Activated CD8-positive, alpha-beta memory T cell treated with anti-CD3 and anti-CD28 coated beads, Interleukin-2, amount 50 U/mL, for 1 hour (primary cell): ENCODE results near the gene TP53I13.

Experiments
- DNase-seq: peaks from one replicate; pipeline ENCODE4 v3.0.0-alpha.2; 2020; ENCODE audit errors: extremely low read depth

The TP53I13 gene

DNA sequence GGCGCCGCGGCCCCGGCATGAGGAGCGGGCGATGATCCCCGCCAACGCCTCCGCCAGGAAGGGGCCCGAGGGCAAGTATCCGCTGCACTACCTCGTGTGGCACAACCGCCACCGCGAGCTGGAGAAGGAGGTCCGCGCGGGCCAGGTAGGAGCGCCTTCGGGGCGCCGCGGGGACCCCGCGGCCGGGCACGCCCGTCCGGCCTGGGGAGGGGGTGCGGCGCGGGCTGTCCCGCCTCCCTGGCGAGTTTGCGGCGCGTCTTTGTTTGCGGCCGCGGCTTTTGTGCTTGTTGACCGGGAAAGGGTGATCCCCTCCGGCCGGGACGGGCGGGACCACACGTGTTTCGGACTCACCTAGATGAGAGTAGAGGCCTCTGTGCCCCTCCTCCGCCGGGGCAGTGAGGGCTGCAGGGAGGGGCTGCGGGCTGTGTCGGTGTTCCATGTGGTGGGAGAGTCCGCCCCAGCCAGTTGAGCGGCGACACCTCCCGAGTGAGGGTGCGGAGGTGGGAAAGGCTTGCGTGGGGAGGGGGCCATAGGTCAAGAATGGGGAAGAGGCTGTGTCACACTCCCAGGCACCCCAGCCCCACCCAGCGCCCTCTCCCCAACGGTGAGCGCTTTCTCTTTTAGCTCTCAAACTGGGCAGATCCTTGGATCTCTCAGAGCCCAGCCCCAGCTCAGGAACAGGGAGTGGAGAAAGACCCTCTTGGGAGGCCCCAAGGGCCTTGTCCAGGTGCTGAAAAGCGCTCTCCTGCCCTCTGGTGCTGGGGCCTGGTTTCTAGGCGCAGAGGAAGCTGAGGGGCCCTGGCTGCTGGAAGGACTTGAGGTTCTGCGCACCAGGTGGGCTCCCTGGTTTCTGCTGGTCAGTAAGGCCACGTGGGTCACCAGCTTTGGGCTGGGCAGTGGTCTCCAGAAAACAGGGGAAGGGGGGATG lies 25.4 kb downstream of the TP53I13 start:
- DNase-seq: no peak

DNA sequence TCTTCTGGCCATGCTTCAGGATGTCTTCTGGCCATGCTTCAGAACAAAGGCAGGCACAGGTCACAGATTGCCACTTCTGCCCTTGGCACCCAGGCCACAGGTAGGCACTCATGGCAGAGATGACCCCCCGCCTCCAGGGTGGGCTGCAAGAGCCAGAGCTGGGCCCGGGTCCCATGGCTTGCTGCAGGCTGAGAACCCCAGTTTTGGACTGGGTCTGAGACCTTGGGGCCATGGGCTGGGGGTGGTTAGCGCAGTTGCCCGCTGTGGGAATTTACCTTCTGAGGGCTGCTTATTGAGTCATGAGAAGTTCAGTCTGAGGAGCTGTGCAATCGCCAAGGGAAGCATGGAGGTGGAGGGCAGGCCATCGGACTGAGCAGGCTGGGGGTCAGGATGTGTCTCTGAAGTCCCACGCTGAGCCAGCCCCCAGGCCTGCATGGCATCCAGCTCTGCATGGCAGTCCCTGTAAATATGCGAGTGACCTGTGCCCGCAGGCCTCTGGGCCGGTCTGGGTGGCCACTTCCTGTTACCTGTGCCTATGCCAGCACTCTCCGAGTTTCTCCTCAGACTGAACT lies 26.1 kb downstream of the TP53I13 start:
- DNase-seq: no peak

DNA sequence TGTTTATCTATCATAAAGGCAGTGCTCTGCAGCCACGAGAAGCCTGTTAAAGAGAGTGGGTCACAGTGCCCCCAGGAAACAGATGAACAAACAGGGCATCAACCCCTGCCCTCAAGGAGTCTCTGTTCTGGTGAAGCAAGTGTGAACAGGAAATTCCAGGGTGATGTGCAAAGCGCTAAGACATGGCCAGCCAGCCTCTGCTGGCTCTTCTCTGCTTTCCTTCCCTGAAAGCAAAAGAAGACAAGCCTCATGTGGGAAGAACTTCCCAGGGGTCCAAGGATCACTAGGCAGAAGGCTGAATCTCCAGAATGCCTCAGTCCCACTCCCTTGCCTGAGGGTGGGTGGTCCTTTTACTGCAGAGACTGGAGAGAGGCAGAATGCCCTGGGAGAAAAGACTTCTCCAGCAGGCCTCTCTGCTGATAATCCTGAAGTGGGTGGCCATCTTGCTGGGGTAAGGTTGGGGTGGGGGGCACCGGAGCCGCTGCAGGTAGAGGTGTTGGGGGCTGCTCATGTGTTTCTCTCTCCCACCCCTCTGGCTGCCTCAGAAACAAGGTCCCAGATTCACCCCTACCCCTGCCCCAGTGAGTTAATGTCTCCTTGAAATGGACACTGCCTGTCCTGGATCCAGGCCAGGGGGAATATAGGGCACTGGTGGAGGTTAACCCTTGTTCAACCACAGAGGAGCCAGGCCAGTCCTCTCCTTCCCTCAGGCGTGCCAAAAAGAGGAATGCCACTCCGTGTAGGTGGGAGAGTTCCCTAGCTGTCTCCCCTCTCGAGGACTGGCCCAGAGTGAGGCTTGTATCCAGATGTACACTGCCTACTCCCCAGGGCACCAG lies 26.8 kb downstream of the TP53I13 start:
- no peak for DNase-seq

DNA sequence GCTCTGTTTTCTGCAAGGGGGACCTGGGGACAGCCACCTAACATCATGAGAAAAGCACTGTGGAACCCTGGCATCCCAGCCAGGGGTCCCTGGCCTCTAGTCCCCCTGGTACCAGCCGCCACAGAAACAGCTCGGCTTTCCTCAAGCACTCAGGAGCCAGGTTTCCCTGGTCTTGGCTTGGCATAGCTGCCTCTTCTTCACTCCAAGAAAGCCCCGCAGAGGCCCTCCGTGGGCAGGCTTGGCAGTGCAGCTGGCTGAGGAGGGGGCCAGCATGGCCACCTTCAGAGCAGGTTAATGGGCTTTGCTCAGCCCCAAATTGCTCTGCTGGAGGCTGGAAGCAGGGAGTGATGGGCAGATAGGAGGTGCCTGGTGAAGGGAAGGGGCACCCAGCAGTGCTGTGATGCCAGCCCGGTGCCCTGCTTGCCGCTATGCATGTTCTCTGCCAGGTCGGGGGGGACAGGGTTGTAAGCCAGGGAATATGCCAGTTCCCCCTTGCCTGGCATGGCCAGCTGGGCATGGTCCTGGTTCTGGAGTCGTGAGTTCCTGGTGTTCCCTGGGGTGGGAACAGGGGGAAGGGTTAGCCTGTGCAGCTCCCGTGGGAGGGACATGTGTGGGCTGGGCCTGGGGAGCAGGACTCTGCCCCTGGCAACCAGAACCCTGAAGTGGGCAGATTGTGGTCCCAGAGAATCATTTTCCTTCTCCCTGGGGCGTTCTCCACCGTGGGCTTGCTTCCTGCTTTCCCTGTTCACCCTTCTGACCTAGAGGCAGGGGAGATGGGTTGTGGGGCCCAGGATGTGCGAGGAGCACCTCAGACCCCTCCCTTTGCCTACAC lies 27.7 kb downstream of the TP53I13 start:
- no peak for DNase-seq

DNA sequence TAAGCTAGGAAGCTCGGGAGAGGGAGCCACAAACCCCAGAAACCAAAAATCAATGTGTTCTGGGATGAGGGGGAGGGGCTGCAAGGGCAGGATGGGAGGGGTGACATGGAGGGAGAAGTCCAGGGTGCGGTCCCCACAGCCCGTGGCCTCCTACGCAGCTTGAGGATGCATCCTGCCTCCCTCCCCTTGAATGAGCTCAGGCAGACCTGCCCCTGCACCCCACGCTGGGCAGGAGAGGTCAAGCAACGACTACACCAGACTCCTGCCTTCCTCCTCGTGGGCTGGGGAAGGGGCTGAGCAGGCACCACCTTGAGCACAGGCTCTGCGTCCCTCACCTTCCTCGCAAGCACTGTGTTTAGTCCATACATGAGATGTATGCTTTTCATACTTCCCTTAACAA lies 28.3 kb downstream of the TP53I13 start:
- no peak for DNase-seq

DNA sequence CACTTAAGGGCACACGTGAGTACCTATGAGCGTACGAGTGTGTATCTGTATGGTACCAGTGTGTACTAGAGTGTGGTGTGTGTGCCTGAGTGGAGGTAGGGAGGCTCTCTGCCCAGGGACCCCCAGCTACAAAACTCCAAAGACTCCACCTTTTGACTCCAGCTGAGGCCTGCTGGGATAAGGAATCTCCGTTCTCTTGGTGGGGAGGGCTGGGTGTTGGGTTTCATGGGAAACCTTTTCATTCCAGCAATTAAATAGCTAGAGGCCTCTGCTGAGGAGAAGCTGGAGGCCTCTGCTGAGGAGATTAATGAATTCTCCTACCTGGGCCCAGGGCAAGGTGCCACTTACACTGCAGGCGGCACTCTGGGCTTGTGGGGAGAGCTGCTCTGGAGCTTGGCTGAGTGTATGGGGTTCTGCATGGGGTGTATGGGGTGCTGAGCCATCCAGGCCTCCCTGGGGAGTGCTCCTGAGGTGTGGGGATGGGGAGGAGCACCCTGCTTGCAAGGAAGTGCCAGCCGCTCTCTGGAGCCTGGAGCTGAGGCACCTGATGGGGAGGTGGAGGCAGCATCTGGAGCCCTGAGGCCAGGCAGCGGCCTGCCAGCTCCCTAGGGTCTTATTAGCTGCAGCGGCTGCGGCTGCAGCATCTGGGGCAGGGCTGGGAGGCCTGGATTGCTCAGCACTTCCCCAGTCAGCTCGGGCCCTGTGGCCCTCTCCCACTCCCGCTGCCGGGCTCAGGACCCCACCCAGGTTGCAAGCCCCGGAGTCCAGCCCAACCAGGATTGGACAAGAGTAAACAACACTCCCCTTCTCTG lies 29.1 kb downstream of the TP53I13 start:
- no peak for DNase-seq

DNA sequence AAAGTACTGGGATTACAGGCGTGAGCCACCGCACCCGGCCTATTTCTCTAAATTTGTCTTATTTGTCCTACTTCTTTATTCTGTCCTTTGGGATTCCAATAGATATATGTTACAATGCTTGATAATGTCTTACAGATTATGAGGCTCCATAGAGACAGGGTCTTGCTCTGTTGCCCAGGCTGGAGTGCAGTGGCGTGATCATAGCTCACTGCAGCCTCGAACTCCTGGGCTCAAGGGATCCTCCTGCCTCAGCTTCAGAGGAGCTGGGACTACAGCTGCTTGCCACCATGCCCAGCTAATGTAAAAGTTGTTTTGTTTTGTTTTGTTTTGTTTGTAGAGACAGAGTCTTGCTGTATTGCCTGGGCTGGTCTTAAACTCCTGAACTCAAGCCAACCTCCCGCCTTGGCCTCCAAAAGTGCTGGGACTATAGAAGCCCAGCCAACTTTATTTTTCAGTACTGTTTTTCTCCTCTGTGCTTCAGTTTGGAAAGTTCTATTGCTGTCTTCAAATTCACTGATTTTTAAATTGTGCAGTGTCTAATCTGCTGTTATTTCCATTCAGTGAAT lies 34.7 kb downstream of the TP53I13 start:
- DNase-seq: no peak

DNA sequence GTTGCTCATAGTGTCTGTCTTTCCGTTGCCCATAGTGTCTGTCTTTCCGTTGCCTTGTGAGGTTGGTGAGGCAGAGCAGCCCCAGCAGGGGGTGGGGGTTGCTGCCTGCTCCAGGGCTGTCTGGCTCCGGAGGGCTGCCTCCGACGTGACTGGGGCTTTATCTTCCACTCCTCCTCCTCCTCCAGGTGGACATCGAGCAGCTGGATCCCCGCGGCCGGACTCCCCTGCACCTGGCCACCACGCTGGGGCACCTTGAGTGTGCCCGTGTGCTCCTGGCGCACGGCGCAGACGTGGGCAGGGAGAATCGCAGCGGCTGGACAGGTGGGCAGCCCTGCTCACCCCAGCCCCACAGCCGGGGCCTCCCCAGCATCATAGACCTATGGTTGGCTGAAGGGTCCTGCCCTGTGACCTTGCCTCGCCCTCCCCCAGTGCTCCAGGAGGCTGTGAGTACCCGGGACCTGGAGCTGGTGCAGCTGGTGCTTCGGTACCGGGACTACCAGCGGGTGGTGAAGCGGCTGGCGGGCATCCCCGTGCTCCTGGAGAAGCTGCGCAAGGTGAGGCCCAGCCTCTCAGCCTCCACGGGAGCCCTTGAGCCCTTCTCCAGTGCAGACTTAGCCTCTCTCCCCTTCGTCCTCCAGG lies 39.2 kb downstream of the TP53I13 start:
- DNase-seq: no peak

DNA sequence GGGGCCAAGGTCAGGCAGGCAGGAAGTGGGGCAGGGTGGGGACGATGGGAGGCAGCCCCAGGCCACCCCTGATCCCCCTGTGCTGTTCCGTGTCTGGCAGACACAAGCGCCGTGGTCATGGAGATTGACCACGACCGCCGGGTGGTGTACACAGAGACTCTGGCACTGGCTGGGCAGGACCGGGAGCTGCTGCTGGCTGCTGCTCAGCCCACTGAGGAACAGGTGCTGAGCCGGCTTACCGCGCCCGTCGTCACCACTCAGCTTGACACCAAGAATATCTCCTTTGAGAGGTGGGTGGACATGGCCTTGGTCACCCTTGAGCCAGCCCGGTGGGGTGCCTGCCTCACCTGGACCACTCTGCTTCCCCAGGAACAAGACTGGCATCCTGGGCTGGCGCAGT lies 40.5 kb downstream of the TP53I13 start:
- DNase-seq: no peak

DNA sequence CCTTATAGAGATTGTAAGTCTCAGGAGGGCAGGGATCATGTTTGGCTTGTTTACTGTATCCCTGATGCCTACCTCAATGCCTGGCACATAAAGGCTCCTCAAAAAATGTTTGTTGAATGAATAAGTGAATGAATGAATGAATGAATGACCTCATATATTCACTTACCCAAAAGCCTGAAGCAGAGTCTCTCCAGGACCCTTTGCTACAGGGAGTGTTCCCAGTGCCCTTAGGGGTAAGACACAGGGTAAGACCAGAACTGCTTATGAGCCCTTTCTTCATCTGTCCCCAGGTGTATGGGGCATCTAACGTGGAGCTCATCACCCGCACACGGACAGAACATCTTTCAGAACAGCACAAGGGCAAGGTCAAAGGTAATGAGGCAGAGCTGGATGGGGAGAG lies 41.9 kb downstream of the TP53I13 start:
- no peak for DNase-seq

DNA sequence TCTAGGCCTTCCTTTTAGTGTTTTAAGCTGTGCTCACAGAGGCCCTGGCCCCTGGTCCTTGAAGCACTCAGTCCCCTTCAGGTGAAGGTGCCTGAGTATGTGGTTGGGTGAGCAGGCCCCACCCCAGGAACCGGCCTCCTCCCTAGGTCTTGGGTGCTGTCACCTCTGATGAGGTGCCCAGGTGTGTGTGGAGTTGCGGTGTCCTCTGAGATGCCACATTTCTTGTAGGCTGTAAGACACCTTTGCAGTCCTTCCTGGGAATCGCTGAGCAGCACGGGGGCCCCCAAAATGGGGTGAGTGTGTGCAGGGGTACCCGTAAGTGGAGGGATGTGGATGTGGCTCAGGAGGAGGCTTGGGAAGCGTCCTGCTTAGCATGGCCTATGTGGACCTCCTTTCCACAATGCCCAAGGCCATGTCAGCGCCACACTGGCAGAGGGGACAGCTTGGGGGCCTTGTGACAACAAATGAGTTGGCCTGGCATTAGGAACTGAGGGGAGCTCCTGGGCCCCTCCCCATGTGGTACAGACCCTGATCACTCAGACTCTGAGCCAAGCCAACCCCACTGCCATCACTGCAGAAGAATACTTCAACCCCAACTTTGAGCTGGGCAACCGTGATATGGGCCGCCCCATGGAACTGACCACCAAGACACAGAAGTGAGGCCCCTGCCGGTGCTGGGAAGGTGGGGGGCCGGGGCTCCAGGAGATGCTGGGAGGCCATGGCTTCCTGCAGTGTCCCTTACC lies 43.0 kb downstream of the TP53I13 start:
- no peak for DNase-seq

DNA sequence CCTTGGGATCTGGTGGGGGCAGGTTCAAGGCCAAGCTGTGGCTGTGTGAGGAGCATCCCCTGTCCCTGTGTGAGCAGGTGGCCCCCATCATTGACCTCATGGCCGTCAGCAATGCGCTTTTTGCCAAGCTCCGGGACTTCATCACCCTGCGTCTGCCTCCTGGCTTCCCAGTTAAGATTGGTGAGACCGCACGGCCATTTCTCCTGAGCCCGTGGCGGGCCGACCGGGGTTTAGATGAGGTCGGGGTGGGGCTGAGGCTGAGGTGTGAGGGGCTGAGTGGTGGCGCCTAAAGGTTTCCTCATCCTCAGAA lies 43.5 kb downstream of the TP53I13 start:
- no peak for DNase-seq

DNA sequence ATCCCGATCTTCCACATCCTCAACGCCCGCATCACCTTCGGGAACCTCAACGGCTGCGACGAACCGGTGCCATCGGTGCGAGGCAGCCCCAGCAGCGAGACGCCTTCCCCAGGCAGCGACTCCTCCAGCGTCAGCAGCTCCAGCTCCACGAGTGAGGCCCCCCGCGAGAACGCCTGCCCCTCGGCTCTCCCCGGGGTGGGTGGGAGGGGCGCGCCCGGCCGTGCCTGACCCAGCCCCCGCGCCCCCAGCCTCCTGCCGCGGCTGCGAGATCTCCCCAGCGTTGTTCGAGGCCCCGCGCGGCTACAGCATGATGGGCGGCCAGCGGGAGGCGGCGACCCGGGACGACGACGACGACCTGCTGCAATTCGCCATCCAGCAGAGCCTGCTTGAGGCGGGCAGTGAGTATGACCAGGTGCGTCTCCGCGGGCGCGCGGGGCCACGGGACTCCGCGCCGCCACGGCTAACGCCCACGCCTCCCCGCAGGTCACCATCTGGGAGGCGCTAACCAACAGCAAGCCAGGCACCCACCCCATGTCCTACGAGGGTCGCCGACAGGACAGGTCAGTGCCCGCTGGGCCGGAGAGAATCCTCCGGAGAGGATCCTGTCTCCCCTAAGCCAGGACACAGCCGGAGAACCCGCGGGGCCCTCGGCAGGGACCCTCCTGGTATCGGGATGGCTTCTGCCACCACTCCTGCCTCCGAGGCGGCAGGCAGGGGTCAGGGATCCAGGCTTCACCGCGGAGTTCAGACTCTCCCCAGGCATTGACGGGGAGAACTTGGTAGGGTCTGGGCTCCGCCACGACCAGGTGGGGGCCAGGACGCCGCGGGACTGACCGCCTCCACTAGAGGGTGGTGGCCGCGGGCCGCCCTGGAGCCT lies 44.1 kb downstream of the TP53I13 start:
- no peak for DNase-seq

DNA sequence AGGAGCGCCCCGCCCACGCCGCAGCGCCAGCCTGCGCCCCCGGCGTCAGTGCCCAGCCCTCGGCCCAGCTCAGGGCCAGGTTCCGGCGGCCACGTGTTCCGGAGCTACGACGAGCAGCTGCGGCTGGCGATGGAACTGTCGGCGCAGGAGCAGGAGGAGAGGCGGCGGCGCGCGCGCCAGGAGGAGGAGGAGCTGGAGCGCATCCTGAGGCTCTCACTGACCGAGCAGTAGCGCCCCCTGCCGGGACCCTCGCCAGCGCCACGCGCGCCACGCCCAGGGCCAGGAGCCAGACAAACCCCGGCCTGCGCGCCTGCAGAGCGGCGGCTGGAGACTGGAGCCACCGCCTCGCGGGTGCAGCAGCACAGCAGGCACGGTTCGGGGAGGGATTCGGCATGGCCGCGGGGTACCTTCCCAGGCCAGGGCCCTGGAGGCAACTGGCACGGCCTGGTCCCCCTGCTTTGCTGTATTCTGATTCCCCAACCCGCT lies 44.9 kb downstream of the TP53I13 start:
- peak; percentile 60 for DNase-seq

DNA sequence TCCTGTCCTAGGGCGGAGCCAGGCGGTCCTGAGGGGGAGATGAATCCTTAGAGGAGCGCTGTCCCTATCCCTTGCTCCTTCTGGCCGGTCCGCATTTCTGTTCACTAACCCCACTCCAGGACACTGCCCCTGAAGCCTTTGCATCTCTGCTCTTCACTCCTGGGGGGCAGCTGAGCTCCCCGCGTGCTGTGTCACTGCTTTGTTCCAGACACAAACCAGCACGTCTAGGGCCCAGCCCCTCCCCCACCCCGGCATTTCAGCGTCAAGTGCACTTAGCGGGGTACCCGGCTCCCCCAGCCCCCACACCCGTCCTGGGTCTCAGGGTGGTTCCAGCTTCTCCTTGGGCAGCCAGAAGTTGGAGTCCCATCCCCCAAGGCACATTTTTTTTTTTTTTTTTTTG lies 45.4 kb downstream of the TP53I13 start:
- no peak for DNase-seq

DNA sequence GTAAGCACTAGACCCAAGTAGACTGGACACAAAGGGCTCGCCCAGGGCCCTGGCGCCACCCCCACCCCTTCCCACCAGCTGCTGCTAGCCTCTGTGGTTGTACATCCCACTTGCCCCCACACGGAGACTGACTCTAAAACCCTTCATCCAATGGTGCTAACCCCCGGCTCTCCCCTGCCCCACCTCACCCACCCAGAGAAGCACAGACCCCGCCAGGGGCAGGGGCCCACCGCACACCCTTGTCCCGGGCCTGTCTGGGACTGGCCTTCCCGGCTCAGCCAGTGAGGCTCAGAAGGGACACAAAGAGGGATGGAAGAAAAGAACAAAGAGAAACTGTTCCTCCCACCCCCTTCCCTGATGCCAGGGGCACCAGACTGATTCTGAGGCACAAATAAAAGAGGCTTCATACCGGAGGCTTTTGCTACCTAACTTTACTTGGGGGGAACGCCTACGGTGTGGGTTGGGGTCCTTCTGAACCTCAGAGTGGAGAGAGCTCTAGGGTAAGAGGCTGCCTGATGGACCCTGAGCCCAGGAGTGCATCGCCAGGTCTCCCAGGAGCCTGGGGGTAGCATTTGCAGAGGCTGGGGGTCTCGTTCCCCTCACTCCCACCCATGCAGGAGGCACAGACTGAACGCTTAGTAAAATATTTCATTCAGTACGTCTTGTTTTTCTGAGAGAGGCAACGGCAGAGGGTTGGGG lies 46.0 kb downstream of the TP53I13 start:
- no peak for DNase-seq

DNA sequence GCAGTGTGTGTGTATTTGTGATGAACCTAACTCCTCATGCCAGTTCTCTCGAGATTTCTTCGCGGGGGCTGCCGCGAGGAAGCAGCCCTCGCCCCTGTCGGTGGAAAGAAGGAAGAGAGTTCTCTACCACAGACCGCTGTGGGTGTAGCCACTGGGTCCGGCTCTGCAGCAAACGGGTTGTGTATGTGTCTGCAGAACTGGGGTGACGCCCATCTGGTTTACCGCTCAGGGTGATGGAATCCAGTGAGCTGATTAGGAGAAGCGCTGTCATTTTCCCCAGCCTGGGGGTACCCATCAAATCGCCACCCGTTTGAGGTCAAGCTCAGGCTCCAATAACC lies 46.5 kb downstream of the TP53I13 start:
- DNase-seq: peak; percentile 60
